Measurements from ENCODE around the gene PMPCA. TPM values are rescaled to one million over a fixed set of nuclear protein-coding genes. Genes with fewer than 3 reads are reported as not detected.

PMPCA gene
- total and polyA plus RNA-seq, 2 of the 13 experiments (the other 11 are each of a cell fraction or from before 2014, with no cell fraction given) = 70.2 to 88.4 TPM

GRCh38 chr9:136441681-136442245 lies 31.3 kb downstream of the PMPCA start (continued):
- TF ChIP-seq ZNF784 (CRISPR knock-in tag; IDR thresholded peaks at IDR 0.05; ENCODE audit: borderline replicate concordance) (no peak), ATF4 (CRISPR knock-in tag; IDR thresholded peaks at IDR 0.05) (peak in 1 of 2 experiments; percentile 50; a peak in 2 of 4 replicates), PBX2 (CRISPR knock-in tag; IDR thresholded peaks at IDR 0.05) (no peak), MXD4 (CRISPR knock-in tag; IDR thresholded peaks at IDR 0.05) (peak; percentile 42; the same call in 1 of the 2 replicates), ZNF768 (CRISPR knock-in tag; IDR thresholded peaks at IDR 0.05) (no peak), ZNF615 (CRISPR knock-in tag; IDR thresholded peaks at IDR 0.05; ENCODE audit: borderline replicate concordance) (no peak), TFE3 (CRISPR knock-in tag; IDR thresholded peaks at IDR 0.05) (no peak), MAX (IDR thresholded peaks at IDR 0.05) (0 out of 2 replicates have a peak, but pooled peaks have one; percentile 49), PHF8 (CRISPR knock-in tag; IDR thresholded peaks at IDR 0.05) (peak; percentile 32; the same call in 1 of the 2 replicates), ATF7-NPFF (CRISPR knock-in tag; IDR thresholded peaks at IDR 0.05; ENCODE audit: low read depth) (0 out of 2 replicates have a peak, but pooled peaks have one; percentile 33), ZBTB39 (CRISPR knock-in tag; IDR thresholded peaks at IDR 0.05) (no peak), ZNF629 (CRISPR knock-in tag; conservative IDR thresholded peaks at IDR 0.05) (no peak), NFATC3 (CRISPR knock-in tag; IDR thresholded peaks at IDR 0.05) (no peak), ZNF224 (CRISPR knock-in tag; IDR thresholded peaks at IDR 0.05) (no peak), MAF1 (CRISPR knock-in tag; IDR thresholded peaks at IDR 0.05; ENCODE audit: borderline replicate concordance) (no peak), ZFY (CRISPR knock-in tag; IDR thresholded peaks at IDR 0.05) (peak; percentile 47; the same call in 1 of the 2 replicates), CTCF (CRISPR knock-in tag; IDR thresholded peaks at IDR 0.05) (peak; percentile 49), ZNF710 (CRISPR knock-in tag; IDR thresholded peaks at IDR 0.05; ENCODE audit: borderline replicate concordance) (no peak)

Data from HepG2 (cell line).